Astrocyte (in vitro differentiated cells and primary cell): Measurements from ENCODE around the gene CCAR1. TPM values are rescaled to one million over a fixed set of nuclear protein-coding genes. Genes with fewer than 3 reads are reported as not detected.
"Not testable (repeated sequence)": the region's sequence is repeated elsewhere in the genome, so short reads cannot be mapped to it uniquely, and the experiment has no call there.

ENCODE experiments used
- DNase-seq: peaks from one replicate; pipeline ENCODE4 v3.0.0-alpha.2; 2010; ENCODE audit warnings: low read depth
- FAIRE-seq: peaks from 2 replicates; lab custom pipeline; 2011; peaks lifted over from hg19 to GRCh38; lab: Jason Lieb, UNC
- H2AFZ ChIP-seq: 2 replicates; pipeline ENCODE4 v1.6.0; 2012; ENCODE audit warnings: low read depth, low read length, inconsistent platforms
- H3K27ac ChIP-seq: 2 replicates; pipeline ENCODE4 v1.5.1; 2011; ENCODE audit warnings: low read depth, low read length, inconsistent platforms
- H3K27me3 ChIP-seq: 2 replicates; pipeline ENCODE4 v1.6.0; 2011; ENCODE audit warnings: low read length, inconsistent platforms; ENCODE audit not compliant: insufficient read depth
- H3K36me3 ChIP-seq: 2 replicates; pipeline ENCODE4 v1.5.1; 2011; ENCODE audit warnings: low read length, inconsistent platforms; ENCODE audit not compliant: insufficient read depth
- H3K4me1 ChIP-seq: 2 replicates; pipeline ENCODE4 v1.5.1; 2011; ENCODE audit warnings: low read length, inconsistent platforms; ENCODE audit not compliant: insufficient read depth
- H3K4me2 ChIP-seq: 2 replicates; pipeline ENCODE4 v1.6.0; 2012; ENCODE audit warnings: low read length, inconsistent platforms
- H3K4me3 ChIP-seq: 2 replicates; pipeline ENCODE4 v1.5.1; 2011; ENCODE audit warnings: low read depth, mild to moderate bottlenecking, low read length, inconsistent platforms; ENCODE audit not compliant: insufficient read depth
- H3K79me2 ChIP-seq: 2 replicates; pipeline ENCODE4 v1.6.0; 2012; ENCODE audit warnings: mild to moderate bottlenecking, low read length, inconsistent platforms; ENCODE audit not compliant: insufficient read depth
- H3K9ac ChIP-seq: 2 replicates; pipeline ENCODE4 v1.6.0; 2012; ENCODE audit warnings: mild to moderate bottlenecking, low read length, inconsistent platforms
- H3K9me3 ChIP-seq: 2 replicates; pipeline ENCODE4 v1.5.1; 2012; ENCODE audit warnings: low read depth, mild to moderate bottlenecking, low read length, inconsistent platforms; ENCODE audit not compliant: insufficient read depth
- H4K20me1 ChIP-seq: 2 replicates; pipeline ENCODE4 v1.6.0; 2012; ENCODE audit warnings: low read length, inconsistent platforms; ENCODE audit not compliant: insufficient read depth
- H3K27ac Mint-ChIP-seq: one replicate; pipeline ENCODE4 v1.8.0; 2021; ENCODE audit warnings: mild to moderate bottlenecking, mixed read lengths; ENCODE audit not compliant: unreplicated experiment
- H3K27me3 Mint-ChIP-seq: one replicate; pipeline ENCODE4 v1.8.0; 2021; ENCODE audit warnings: low read depth, mixed read lengths; ENCODE audit not compliant: unreplicated experiment
- H3K36me3 Mint-ChIP-seq: one replicate; pipeline ENCODE4 v1.8.0; 2021; ENCODE audit warnings: low read depth, mixed read lengths; ENCODE audit not compliant: unreplicated experiment
- H3K4me1 Mint-ChIP-seq: one replicate; pipeline ENCODE4 v1.8.0; 2021; ENCODE audit warnings: low read depth, mixed read lengths; ENCODE audit not compliant: unreplicated experiment
- H3K4me3 Mint-ChIP-seq: one replicate; pipeline ENCODE4 v1.8.0; 2021; ENCODE audit warnings: mild to moderate bottlenecking, moderate library complexity, mixed read lengths; ENCODE audit not compliant: unreplicated experiment
- H3K9me3 Mint-ChIP-seq: one replicate; pipeline ENCODE4 v1.8.0; 2021; ENCODE audit warnings: mild to moderate bottlenecking, mixed read lengths; ENCODE audit not compliant: unreplicated experiment
- CTCF ChIP-seq: IDR thresholded peaks from 2 replicates; pipeline ENCODE4 v1.5.1; 2011; ENCODE audit warnings: low read depth, mild to moderate bottlenecking, inconsistent platforms, low read length, moderate library complexity; ENCODE audit not compliant: insufficient read depth
- EZH2 ChIP-seq: IDR thresholded peaks from 2 replicates; pipeline ENCODE4 v1.6.1; 2012; ENCODE audit warnings: mild to moderate bottlenecking, low read length, inconsistent platforms; ENCODE audit not compliant: insufficient read depth
- total RNA-seq: library from RNA; stranded (reverse); gene quantifications from 2 replicates; pipeline ENCODE4 v1.2.1, GENCODE V29; 2021

CCAR1 gene
- total RNA-seq, 1 donor from 2014 or later: 72.8 TPM

GRCh38 chr10:68831961-68832455, 111.0 kb downstream of the CCAR1 start:
- Mint-ChIP-seq H3K36me3 (no peaks in the 10 kb centered on the region), H3K4me3 (no peak overlapping the region), H3K27ac (no peak overlapping the region), H3K4me1 (no peaks in the 10 kb centered on the region), H3K9me3 (no peaks in the 10 kb centered on the region), H3K27me3 (peaks cover 19% of the 10 kb centered on the region)
- H3K4me1 ChIP-seq: no peaks in the 10 kb centered on the region
- H3K9ac ChIP-seq: no peak overlapping the region
- TF ChIP-seq EZH2 (no peak), CTCF (no peak)
- H3K4me3 ChIP-seq: no peak overlapping the region
- no peak overlapping the region for H3K27ac ChIP-seq
- peaks cover 18% of the 10 kb centered on the region for H3K27me3 ChIP-seq
- no peak overlapping the region for H3K4me2 ChIP-seq
- H3K36me3 ChIP-seq: no peaks in the 10 kb centered on the region
- DNase-seq (no peak), FAIRE-seq (no peak)
- H3K9me3 ChIP-seq: no peaks in the 10 kb centered on the region
- H3K79me2 ChIP-seq: no peaks in the 10 kb centered on the region
- no peaks in the 10 kb centered on the region for H4K20me1 ChIP-seq
- H2AFZ ChIP-seq: no peak overlapping the region

- H3K27ac ChIP-seq: no peak overlapping the region
- H2AFZ ChIP-seq: no peak overlapping the region
- no peak for DNase-seq
- no peaks in the 10 kb centered on the region for H3K9me3 ChIP-seq
- H3K4me2 ChIP-seq: no peak overlapping the region
- no peak overlapping the region for H3K4me3 ChIP-seq
- H3K4me1 ChIP-seq: no peaks in the 10 kb centered on the region
- no peaks in the 10 kb centered on the region for H3K79me2 ChIP-seq
- H3K27me3 ChIP-seq: peaks cover 18% of the 10 kb centered on the region
- no peak overlapping the region for H3K9ac ChIP-seq
- no peaks in the 10 kb centered on the region for H4K20me1 ChIP-seq
- no peak for FAIRE-seq
- Mint-ChIP-seq H3K9me3 (no peaks in the 10 kb centered on the region), H3K36me3 (no peaks in the 10 kb centered on the region), H3K4me3 (no peak overlapping the region), H3K4me1 (no peaks in the 10 kb centered on the region), H3K27ac (no peak overlapping the region), H3K27me3 (peaks cover 19% of the 10 kb centered on the region)
- TF ChIP-seq CTCF (no peak), EZH2 (no peak)
- H3K36me3 ChIP-seq: no peaks in the 10 kb centered on the region
These were observed 111.6 kb downstream of the CCAR1 start for GRCh38 chr10:68832601-68833000.

GRCh38 chr10:68837626-68838322, 116.7 kb downstream of the CCAR1 start:
- no peak overlapping the region for H3K4me3 ChIP-seq
- no peaks in the 10 kb centered on the region for H4K20me1 ChIP-seq
- no peaks in the 10 kb centered on the region for H3K27me3 ChIP-seq
- no peak overlapping the region for H3K9ac ChIP-seq
- Mint-ChIP-seq H3K36me3 (no peaks in the 10 kb centered on the region), H3K4me1 (no peaks in the 10 kb centered on the region), H3K27ac (no peak overlapping the region), H3K27me3 (peaks cover 6% of the 10 kb centered on the region), H3K9me3 (no peaks in the 10 kb centered on the region), H3K4me3 (no peak overlapping the region)
- DNase-seq (no peak), FAIRE-seq (no peak)
- TF ChIP-seq CTCF: no peak
- no peak for TF ChIP-seq EZH2
- H3K27ac ChIP-seq: no peak overlapping the region
- no peaks in the 10 kb centered on the region for H3K79me2 ChIP-seq
- no peaks in the 10 kb centered on the region for H3K4me1 ChIP-seq
- no peak overlapping the region for H2AFZ ChIP-seq
- no peak overlapping the region for H3K4me2 ChIP-seq
- H3K36me3 ChIP-seq: no peaks in the 10 kb centered on the region
- H3K9me3 ChIP-seq: no peaks in the 10 kb centered on the region

- not testable (repeated sequence) for H3K27me3 Mint-ChIP-seq, H3K4me3 ChIP-seq, H4K20me1 ChIP-seq, H3K4me1 Mint-ChIP-seq, H3K27me3 ChIP-seq, H2AFZ ChIP-seq, H3K9ac ChIP-seq, H3K9me3 ChIP-seq, H3K27ac ChIP-seq, H3K9me3 Mint-ChIP-seq, H3K4me3 Mint-ChIP-seq, H3K4me2 ChIP-seq, FAIRE-seq, H3K79me2 ChIP-seq, H3K4me1 ChIP-seq, H3K27ac Mint-ChIP-seq, DNase-seq, H3K36me3 Mint-ChIP-seq, H3K36me3 ChIP-seq
These were observed 119.6 kb downstream of the CCAR1 start for GRCh38 chr10:68840650-68841049.
